Panc1 (cell line): ENCODE results near the gene PKIB. TPM values are rescaled to one million over a fixed set of nuclear protein-coding genes. Genes with fewer than 3 reads are reported as not detected.
A peak's percentile ranks its signal among the peaks of the same experiment; 100 is the strongest.

ENCODE experiments used
- ATAC-seq: fragments of 200-7000 bp; cut with Tn5 transposase; 2 replicates; pipeline ENCODE4 v1.9.1; 2020; ENCODE audit warnings: mild to moderate bottlenecking, moderate library complexity
- BruUV-seq: library from RNA; stranded (reverse); fragments of 400-500 nt; replicated peaks from 2 replicates; lab custom pipeline; 2021; lab: Mats Ljungman, UMichigan
- CTCF ChIA-PET: fragments of 300-600 bp; sonication (Branson Sonifier 250); formaldehyde crosslinking; loops from one replicate; lab custom pipeline; 2022; ENCODE audit warnings: antibody characterized with exemption; lab: Charles Lee
- POLR2A ChIA-PET: fragments of 300-600 bp; sonication (Branson Sonifier 250); formaldehyde crosslinking; loops from one replicate; lab custom pipeline; 2022; ENCODE audit warnings: antibody characterized with exemption; lab: Charles Lee
- DNase-seq: peaks from one replicate; pipeline ENCODE4 v3.0.0-alpha.2; 2010; ENCODE audit warnings: low read depth, low spot score
- H3K27ac ChIP-seq: 2 replicates; pipeline ENCODE4 v1.5.1; 2011; ENCODE audit warnings: mild to moderate bottlenecking, low read length, inconsistent platforms
- H3K27me3 ChIP-seq: fragments of 200-500 bp; sonication (Bioruptor generic); 2 replicates; pipeline ENCODE4 v1.6.0; 2014; ENCODE audit warnings: low read length, inconsistent platforms; ENCODE audit not compliant: control insufficient read depth, insufficient read depth
- H3K36me3 ChIP-seq: fragments of 200-500 bp; sonication (Bioruptor generic); 2 replicates; pipeline ENCODE4 v1.5.1; 2014; ENCODE audit warnings: inconsistent platforms, mild to moderate bottlenecking, low read length, moderate library complexity; ENCODE audit not compliant: control insufficient read depth, insufficient read depth
- H3K4me1 ChIP-seq: 2 replicates; pipeline ENCODE4 v1.5.1; 2011; ENCODE audit warnings: inconsistent platforms, mild to moderate bottlenecking, low read length, moderate library complexity; ENCODE audit not compliant: control insufficient read depth, insufficient read depth
- H3K4me3 ChIP-seq, 2 experiments: 2 replicates each; pipeline ENCODE4 v1.5.1; 2011 to 2012; ENCODE audit warnings: low read depth in 2 of 2, low read length in 2 of 2, mild to moderate bottlenecking in 2 of 2, inconsistent platforms in 1 of 2, moderate library complexity in 1 of 2
- H3K9me3 ChIP-seq: fragments of 200-500 bp; sonication (Bioruptor generic); 2 replicates; pipeline ENCODE4 v1.5.1; 2014; ENCODE audit warnings: low read depth, mild to moderate bottlenecking, inconsistent platforms, low read length, moderate library complexity; ENCODE audit not compliant: control insufficient read depth, insufficient read depth
- POLR2AphosphoS5 ChIP-seq: IDR thresholded peaks from 2 replicates; pipeline ENCODE4 v1.6.1; 2012; ENCODE audit warnings: mild to moderate bottlenecking, low read depth, low read length, moderate library complexity
- SIN3A ChIP-seq: IDR thresholded peaks from 2 replicates; pipeline ENCODE4 v1.6.1; 2012; ENCODE audit warnings: low read depth, mild to moderate bottlenecking, low read length, moderate library complexity, borderline replicate concordance; ENCODE audit not compliant: insufficient read depth
- TCF7L2 ChIP-seq: IDR thresholded peaks from 2 replicates; pipeline ENCODE4 v1.6.1; 2011; ENCODE audit warnings: mild to moderate bottlenecking, low read depth, low read length, inconsistent platforms
- in situ Hi-C: cut with HindIII; loops from 2 replicates; pipeline ENCODE4 v1.10.0; 2016; ENCODE audit warnings: low sequenced_read_pairs, low pct_unique_long_range_greater_than_20kb
- intact Hi-C: fragments of 100-400 bp; cut with micrococcal nuclease; formaldehyde crosslinking; loops from one replicate; pipeline ENCODE4 v1.10.0; 2022; ENCODE audit not compliant: unreplicated experiment
- total RNA-seq: library from RNA; stranded (reverse); gene quantifications from one replicate; pipeline ENCODE4 v1.2.1, GENCODE V29; 2021; ENCODE audit not compliant: unreplicated experiment
- TF ChIP-seq, protein P1 (sequence below): fragments of 450-650 bp; IDR thresholded peaks from 2 replicates; pipeline ENCODE4 v1.5.1; 2017; ENCODE audit warnings: mild to moderate bottlenecking
- TF ChIP-seq, protein P2 (sequence below), 2 experiments: IDR thresholded peaks; 2 replicates each; pipeline ENCODE4 v1.6.1; 2011 to 2012; ENCODE audit warnings: low read depth in 2 of 2, control low read depth in 1 of 2, low read length in 1 of 2, mild to moderate bottlenecking in 1 of 2, moderate library complexity in 1 of 2; ENCODE audit not compliant: insufficient read depth in 1 of 2

PKIB gene
- total RNA-seq, 1 experiment from 2014 or later = 1.1 TPM

DNA sequence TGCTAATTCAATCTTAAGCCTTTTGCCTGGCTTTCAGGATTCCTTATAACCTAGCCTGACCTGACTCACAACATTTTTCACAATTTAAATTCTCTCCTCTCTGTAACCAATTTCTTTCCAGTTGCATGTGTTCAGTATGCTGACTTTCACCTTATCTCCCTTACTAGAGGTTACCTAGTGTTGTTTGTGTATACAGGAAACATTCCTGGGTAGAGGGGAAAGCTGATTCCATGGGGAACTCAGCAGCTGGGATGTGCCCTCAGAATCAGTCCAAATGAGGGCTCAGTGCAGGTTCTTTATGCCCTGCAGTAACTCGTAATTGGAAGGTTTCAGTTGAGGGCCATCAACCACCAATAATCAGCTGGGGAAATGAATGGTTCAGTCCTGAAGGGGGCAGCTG lies 18.5 kb downstream of the PKIB start:
- BruUV-seq = no TSS peak
- H3K36me3 ChIP-seq = no peaks in the 10 kb centered on the region
- no peak for ATAC-seq
- H3K4me1 ChIP-seq = no peaks in the 10 kb centered on the region
- TF ChIP-seq, protein P1, sequence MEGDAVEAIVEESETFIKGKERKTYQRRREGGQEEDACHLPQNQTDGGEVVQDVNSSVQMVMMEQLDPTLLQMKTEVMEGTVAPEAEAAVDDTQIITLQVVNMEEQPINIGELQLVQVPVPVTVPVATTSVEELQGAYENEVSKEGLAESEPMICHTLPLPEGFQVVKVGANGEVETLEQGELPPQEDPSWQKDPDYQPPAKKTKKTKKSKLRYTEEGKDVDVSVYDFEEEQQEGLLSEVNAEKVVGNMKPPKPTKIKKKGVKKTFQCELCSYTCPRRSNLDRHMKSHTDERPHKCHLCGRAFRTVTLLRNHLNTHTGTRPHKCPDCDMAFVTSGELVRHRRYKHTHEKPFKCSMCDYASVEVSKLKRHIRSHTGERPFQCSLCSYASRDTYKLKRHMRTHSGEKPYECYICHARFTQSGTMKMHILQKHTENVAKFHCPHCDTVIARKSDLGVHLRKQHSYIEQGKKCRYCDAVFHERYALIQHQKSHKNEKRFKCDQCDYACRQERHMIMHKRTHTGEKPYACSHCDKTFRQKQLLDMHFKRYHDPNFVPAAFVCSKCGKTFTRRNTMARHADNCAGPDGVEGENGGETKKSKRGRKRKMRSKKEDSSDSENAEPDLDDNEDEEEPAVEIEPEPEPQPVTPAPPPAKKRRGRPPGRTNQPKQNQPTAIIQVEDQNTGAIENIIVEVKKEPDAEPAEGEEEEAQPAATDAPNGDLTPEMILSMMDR = peak; percentile 12; the same call in 1 of the 2 replicates
- TF ChIP-seq TCF7L2 = no peak
- ChIA-PET CTCF (no interaction called here), POLR2A (no interaction called here)
- DNase-seq = no peak
- H3K27me3 ChIP-seq = no peaks in the 10 kb centered on the region
- intact Hi-C loops = no loop called here
- in situ Hi-C loops = no loop called here
- H3K4me3 ChIP-seq = no peak overlapping the region
- no peaks in the 10 kb centered on the region for H3K9me3 ChIP-seq
- no peak overlapping the region for H3K27ac ChIP-seq

DNA sequence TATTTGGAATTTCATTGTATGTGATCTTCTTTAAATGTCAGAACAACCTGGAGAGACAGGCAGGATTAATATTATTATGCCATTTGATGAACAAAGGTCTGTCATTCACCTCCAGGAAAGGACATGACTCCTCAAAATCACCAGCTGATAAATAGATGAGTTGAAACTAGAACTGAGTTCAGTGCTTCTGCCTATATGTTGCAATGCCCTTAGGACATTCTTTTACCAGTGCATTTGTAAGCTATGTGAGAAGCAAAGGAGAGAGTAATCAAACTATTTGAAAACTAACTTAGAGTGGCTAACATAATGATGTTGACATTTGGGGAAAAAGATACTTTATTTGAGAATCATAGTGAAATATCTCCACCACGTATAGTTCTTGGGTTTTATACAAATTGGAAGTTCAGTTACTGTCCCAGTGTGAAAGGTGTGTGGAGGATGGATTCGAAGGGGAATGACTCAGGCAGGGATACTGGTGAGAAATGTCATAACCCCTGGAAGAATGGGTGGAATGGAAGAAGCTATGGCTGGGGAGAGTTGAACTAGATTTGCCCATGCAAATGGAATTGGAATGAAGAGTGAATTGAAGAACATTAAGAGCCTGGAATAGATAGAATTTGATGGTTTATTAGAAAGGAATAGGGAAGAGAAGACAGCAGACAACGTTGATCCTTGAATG lies 21.5 kb downstream of the PKIB start:
- Histone ChIP-seq H3K4me1 (no peaks in the 10 kb centered on the region), H3K4me3 (no peak overlapping the region), H3K27ac (no peak overlapping the region), H3K27me3 (no peaks in the 10 kb centered on the region), H3K36me3 (no peaks in the 10 kb centered on the region), H3K9me3 (no peaks in the 10 kb centered on the region)
- BruUV-seq = no TSS peak
- in situ Hi-C loops (no loop called here), intact Hi-C loops (no loop called here)
- CTCF ChIA-PET = no interaction called here
- POLR2A ChIA-PET = no interaction called here
- DNase-seq (no peak), ATAC-seq (no peak)
- TF ChIP-seq, protein P1 = no peak

DNA sequence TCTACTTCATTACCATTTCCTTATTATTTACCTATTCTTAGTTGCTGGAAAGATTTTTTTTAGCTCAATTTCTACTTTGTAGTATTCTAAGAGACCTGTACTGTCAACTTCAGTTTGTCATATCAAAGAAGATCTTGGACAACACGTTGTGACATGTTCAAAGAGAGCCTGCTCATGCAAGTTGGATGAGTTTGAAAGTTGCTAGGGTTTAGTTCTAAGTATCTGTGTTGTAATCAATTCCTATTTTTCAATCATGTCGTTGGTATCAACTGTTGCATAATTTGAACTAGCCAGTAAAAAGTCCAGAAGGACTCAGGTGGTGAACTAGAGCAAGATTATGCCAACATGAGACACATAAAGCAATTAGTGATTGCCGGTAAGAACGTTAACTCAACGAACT lies 30.2 kb downstream of the PKIB start:
- intact Hi-C loops (no loop called here), in situ Hi-C loops (no loop called here)
- Histone ChIP-seq H3K36me3 (no peaks in the 10 kb centered on the region), H3K27me3 (no peaks in the 10 kb centered on the region), H3K4me3 (no peak overlapping the region), H3K4me1 (no peaks in the 10 kb centered on the region), H3K9me3 (no peaks in the 10 kb centered on the region), H3K27ac (no peak overlapping the region)
- no TSS peak for BruUV-seq
- TF ChIP-seq POLR2AphosphoS5 (no peak), TCF7L2 (no peak), SIN3A (no peak)
- TF ChIP-seq, protein P2, sequence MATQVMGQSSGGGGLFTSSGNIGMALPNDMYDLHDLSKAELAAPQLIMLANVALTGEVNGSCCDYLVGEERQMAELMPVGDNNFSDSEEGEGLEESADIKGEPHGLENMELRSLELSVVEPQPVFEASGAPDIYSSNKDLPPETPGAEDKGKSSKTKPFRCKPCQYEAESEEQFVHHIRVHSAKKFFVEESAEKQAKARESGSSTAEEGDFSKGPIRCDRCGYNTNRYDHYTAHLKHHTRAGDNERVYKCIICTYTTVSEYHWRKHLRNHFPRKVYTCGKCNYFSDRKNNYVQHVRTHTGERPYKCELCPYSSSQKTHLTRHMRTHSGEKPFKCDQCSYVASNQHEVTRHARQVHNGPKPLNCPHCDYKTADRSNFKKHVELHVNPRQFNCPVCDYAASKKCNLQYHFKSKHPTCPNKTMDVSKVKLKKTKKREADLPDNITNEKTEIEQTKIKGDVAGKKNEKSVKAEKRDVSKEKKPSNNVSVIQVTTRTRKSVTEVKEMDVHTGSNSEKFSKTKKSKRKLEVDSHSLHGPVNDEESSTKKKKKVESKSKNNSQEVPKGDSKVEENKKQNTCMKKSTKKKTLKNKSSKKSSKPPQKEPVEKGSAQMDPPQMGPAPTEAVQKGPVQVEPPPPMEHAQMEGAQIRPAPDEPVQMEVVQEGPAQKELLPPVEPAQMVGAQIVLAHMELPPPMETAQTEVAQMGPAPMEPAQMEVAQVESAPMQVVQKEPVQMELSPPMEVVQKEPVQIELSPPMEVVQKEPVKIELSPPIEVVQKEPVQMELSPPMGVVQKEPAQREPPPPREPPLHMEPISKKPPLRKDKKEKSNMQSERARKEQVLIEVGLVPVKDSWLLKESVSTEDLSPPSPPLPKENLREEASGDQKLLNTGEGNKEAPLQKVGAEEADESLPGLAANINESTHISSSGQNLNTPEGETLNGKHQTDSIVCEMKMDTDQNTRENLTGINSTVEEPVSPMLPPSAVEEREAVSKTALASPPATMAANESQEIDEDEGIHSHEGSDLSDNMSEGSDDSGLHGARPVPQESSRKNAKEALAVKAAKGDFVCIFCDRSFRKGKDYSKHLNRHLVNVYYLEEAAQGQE (IDR thresholded peaks at IDR 0.05; ENCODE audit: insufficient read depth in 1 of 2, low read depth in 2 of 2, low read length in 1 of 2) = no peak
- TF ChIP-seq, protein P1 = no peak
- POLR2A ChIA-PET = no interaction called here
- DNase-seq (no peak), ATAC-seq (no peak)
- CTCF ChIA-PET = no interaction called here
